ENCODE data around the gene FAS. TPM values are rescaled to one million over a fixed set of nuclear protein-coding genes. Genes with fewer than 3 reads are reported as not detected.

Gene FAS
- total and polyA plus RNA-seq, 2 experiments from 2014 or later = 0.77 to 1.2 TPM

DNA sequence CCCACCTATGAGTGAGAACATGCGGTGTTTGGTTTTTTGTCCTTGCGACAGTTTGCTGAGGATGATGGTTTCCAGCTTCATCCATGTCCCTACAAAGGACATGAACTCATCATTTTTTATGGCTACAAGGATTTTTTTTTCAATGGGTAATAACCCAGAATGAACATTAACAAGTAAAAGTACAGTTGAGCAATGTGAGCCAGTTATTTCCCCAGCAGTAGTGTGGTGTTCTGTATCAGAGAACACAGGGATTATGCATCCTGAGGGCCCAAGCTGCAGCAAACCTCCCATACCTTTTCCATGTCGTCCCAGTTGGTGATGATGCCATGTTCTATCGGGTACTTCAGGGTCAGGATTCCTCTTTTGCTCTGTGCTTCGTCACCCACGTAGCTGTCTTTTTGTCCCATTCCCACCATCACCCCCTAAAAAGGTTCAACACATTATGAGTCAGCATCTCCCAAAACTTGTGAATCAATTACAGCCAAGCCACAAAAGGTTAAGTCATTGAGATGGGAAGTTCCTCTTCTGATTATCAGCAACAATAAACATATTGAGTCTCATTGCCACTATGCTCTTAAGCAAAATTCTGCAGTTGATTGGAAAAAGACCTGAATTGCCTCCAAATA lies 43.5 kb upstream of the FAS start:
- DNase-seq (ENCODE audit: low read depth in 1 of 2, low spot score in 1 of 2) = no peak
- TF ChIP-seq, protein P1, sequence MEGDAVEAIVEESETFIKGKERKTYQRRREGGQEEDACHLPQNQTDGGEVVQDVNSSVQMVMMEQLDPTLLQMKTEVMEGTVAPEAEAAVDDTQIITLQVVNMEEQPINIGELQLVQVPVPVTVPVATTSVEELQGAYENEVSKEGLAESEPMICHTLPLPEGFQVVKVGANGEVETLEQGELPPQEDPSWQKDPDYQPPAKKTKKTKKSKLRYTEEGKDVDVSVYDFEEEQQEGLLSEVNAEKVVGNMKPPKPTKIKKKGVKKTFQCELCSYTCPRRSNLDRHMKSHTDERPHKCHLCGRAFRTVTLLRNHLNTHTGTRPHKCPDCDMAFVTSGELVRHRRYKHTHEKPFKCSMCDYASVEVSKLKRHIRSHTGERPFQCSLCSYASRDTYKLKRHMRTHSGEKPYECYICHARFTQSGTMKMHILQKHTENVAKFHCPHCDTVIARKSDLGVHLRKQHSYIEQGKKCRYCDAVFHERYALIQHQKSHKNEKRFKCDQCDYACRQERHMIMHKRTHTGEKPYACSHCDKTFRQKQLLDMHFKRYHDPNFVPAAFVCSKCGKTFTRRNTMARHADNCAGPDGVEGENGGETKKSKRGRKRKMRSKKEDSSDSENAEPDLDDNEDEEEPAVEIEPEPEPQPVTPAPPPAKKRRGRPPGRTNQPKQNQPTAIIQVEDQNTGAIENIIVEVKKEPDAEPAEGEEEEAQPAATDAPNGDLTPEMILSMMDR (IDR thresholded peaks at IDR 0.05; ENCODE audit: low read depth, low read length) = no peak
- Histone ChIP-seq H3K27ac (no peak overlapping the region), H3K4me3 (no peak overlapping the region), H3K9me3 (ENCODE audit: low read depth) (no peaks in the 10 kb centered on the region), H3K4me1 (ENCODE audit: low read depth) (peaks cover 34% of the 10 kb centered on the region), H3K36me3 (peaks cover 13% of the 10 kb centered on the region), H3K27me3 (no peaks in the 10 kb centered on the region)

DNA sequence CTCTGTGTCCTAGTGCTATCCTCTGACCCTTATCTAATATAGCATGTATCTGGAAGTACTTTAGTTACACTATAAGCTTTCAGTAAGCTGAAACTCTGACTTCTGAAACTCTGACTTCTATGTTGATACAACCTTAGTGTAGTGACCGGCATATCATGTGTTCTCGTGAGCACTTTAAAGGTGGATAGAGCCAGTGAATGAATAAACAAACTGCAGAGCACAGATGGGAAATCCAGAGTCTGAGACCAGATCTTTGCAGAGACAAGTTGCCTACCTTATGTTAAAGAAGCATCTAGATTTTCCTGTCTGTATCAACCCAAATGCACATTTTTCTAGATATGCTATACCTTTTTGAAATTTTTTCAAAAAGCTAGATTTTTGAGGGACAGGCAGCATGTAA lies 41.5 kb upstream of the FAS start:
- Histone ChIP-seq H3K9me3 (ENCODE audit: low read depth) (no peaks in the 10 kb centered on the region), H3K36me3 (peaks cover 8% of the 10 kb centered on the region), H3K4me3 (no peak overlapping the region), H3K27me3 (no peaks in the 10 kb centered on the region), H3K4me1 (ENCODE audit: low read depth) (peaks cover 42% of the 10 kb centered on the region), H3K27ac (peak overlapping the region; percentile 39)
- TF ChIP-seq, protein P1 (IDR thresholded peaks at IDR 0.05; ENCODE audit: low read depth, low read length) = no peak
- no peak for DNase-seq (ENCODE audit: low read depth in 1 of 2, low spot score in 1 of 2)

DNA sequence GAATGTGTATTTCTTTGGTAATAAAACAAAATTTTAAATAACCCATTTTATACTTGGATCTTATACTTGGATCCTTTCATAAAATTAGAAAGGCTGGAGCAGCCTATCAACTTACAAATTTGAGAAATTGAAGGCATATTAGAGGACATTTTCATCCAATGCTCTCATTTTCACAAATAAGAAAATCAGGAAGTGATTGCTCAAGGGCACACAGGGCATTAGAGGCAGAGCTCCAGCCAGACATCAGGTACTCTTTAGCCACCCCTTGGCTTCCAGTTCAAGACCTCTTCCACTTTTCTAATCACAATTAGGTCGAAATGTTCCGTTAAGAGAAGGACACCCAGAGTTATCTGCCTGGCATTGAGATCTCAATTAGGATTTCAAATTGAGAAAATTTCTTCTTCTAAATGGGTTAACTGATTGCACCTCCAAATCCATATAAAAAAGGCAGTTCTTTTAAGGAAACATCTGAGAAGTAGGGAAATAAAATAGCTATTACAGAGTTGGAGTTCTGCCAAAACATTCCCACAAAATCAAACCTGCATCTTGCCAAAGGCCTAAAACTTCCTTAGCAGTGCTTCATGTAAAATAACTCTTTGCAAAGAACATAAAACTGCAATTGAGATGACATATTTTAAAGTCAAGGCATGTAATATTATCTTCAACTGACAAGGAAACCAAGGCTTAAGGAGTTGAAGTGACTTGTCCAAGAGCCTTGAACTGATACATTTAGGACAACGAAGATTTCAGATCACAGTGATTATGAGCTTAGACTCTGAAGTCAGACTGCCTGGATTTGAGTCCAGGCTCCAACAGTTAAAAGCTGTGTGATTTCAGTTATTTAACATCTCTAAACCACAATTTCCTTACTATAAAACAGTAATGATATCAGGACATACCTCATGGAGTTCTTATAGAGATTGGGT lies 40.4 kb upstream of the FAS start:
- TF ChIP-seq, protein P1 (IDR thresholded peaks at IDR 0.05; ENCODE audit: low read depth, low read length) = no peak
- peak overlapping the region; percentile 19 for H3K4me3 ChIP-seq
- H3K27ac ChIP-seq = peak overlapping the region; percentile 97
- H3K4me1 ChIP-seq (ENCODE audit: low read depth) = peaks cover 42% of the 10 kb centered on the region
- H3K27me3 ChIP-seq = no peaks in the 10 kb centered on the region
- no peak for DNase-seq (ENCODE audit: low read depth in 1 of 2, low spot score in 1 of 2)
- no peaks in the 10 kb centered on the region for H3K9me3 ChIP-seq (ENCODE audit: low read depth)
- H3K36me3 ChIP-seq = no peaks in the 10 kb centered on the region

DNA sequence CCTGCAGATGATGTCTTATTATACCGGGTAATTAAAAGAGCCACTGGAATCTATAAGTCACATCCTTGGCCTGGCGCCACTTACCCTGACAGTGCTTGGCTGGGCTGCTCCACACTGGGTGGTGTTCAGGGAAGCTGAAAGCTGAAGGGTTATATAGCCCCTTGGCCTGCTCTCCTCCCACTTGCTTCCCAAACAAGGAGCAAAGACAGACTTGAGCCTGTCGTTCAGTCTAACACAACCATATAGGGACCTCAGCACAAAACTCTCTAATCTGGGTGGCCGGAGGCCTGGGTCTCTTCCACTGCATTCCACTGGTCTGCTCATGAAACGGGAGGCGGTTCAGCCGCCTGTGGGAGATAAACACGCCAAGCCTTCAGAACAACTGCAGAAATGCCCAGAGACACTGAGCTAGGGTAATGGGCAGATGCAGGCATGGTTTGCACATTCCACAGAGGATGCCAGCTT lies 37.9 kb upstream of the FAS start, which contains the start of gene ACTA2:
ACTA2 (minus strand) TSS at position 127 of the 465 bp plus-strand sequence. CDS start 3,843 bp downstream, outside the sequence.
- TF ChIP-seq, protein P1 (IDR thresholded peaks at IDR 0.05; ENCODE audit: low read depth, low read length) = no peak
- peak within 1 kb of the TSS; percentile 19 for H3K4me3 ChIP-seq
- peak; percentile 68 to 85 for DNase-seq (ENCODE audit: low read depth in 1 of 2, low spot score in 1 of 2)
- H3K9me3 ChIP-seq (ENCODE audit: low read depth) = no peaks in the 10 kb centered on the region
- H3K4me1 ChIP-seq (ENCODE audit: low read depth) = peaks cover 42% of the 10 kb centered on the region
- H3K27ac ChIP-seq = peak within 1 kb of the TSS; percentile 97
- H3K36me3 ChIP-seq = no peaks in the 10 kb centered on the region
- no peaks in the 10 kb centered on the region for H3K27me3 ChIP-seq

DNA sequence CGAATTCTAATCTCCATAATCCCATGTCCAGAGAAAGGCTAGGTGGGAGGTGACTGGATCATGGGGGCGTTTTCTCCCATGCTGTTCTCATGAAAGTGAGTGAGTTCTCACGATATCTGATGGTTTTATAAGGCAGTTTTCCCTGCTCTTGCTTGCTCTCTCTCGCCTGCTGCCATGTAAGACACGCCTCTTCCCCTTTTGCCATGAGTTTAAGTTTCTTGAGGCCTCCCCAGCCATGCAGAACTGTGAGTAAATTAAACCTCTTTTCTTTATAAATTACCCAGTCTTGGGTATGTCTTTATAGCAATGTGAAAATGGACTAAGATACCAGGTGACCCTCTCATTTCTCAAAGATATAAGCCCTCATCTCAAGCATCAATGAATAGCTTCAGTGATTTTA lies 36.9 kb upstream of the FAS start:
- no peaks in the 10 kb centered on the region for H3K36me3 ChIP-seq
- H3K4me3 ChIP-seq = no peak overlapping the region
- H3K27me3 ChIP-seq = no peaks in the 10 kb centered on the region
- peaks cover 42% of the 10 kb centered on the region for H3K4me1 ChIP-seq (ENCODE audit: low read depth)
- no peak for DNase-seq (ENCODE audit: low read depth in 1 of 2, low spot score in 1 of 2)
- H3K27ac ChIP-seq = peak overlapping the region; percentile 97
- H3K9me3 ChIP-seq (ENCODE audit: low read depth) = no peaks in the 10 kb centered on the region
- TF ChIP-seq, protein P1 (IDR thresholded peaks at IDR 0.05; ENCODE audit: low read depth, low read length) = no peak
